ENCODE data around the gene ARFGEF3.

DNA sequence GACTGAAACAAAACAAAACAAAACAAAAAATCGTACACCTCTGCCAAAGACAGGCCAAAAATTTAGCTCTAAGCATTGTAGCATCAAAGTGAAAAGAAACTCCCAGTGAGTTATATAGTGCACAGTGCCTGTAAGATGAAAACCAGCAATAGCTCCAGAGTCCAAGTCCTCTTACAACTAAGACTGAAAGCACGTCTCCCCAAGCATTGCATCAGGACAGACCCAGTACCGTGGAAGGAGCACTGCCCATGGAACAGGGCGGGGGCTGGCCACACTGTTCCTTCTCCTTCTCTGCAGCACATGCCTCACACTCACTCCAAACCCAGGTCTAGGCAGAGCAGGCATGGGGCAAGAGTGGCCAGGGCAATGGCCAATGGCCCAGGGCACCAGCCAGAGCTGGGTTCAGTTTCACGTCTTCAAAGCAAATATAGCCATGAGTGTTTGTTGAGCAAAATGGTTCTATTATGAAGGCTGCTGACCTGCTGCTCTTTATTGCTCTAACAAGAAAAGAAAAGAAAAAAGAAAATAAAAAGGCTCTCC lies 128.8 kb downstream of the ARFGEF3 start:
- no peak for TF ChIP-seq POLR2A (IDR thresholded peaks at IDR 0.05)
- TF ChIP-seq, protein P1, sequence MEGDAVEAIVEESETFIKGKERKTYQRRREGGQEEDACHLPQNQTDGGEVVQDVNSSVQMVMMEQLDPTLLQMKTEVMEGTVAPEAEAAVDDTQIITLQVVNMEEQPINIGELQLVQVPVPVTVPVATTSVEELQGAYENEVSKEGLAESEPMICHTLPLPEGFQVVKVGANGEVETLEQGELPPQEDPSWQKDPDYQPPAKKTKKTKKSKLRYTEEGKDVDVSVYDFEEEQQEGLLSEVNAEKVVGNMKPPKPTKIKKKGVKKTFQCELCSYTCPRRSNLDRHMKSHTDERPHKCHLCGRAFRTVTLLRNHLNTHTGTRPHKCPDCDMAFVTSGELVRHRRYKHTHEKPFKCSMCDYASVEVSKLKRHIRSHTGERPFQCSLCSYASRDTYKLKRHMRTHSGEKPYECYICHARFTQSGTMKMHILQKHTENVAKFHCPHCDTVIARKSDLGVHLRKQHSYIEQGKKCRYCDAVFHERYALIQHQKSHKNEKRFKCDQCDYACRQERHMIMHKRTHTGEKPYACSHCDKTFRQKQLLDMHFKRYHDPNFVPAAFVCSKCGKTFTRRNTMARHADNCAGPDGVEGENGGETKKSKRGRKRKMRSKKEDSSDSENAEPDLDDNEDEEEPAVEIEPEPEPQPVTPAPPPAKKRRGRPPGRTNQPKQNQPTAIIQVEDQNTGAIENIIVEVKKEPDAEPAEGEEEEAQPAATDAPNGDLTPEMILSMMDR (IDR thresholded peaks at IDR 0.05) = no peak

All from heart left ventricle (tissue), 13 donors.